OCI-M1 (cell line): ENCODE results near the gene TMPRSS4.

ENCODE experiments used
- DNase-seq: peaks from one replicate; lab custom pipeline; 2025; lab: John Stamatoyannopoulos, UW

The TMPRSS4 gene

GRCh38 chr11:118079491-118079890, 2.6 kb downstream of the TMPRSS4 start:
- DNase-seq, result no peak

- DNase-seq, result no peak
Measured at GRCh38 chr11:118080296-118080695, 3.4 kb downstream of the TMPRSS4 start.

GRCh38 chr11:118081241-118081958, 4.5 kb downstream of the TMPRSS4 start:
- DNase-seq, result no peak

- DNase-seq, result no peak
Measured at GRCh38 chr11:118082880-118083552, 6.1 kb downstream of the TMPRSS4 start.

GRCh38 chr11:118084247-118084646, 7.4 kb downstream of the TMPRSS4 start:
- no peak for DNase-seq

GRCh38 chr11:118084656-118085055, 7.8 kb downstream of the TMPRSS4 start:
- no peak for DNase-seq

- no peak for DNase-seq
Measured at GRCh38 chr11:118086913-118087768, 10.3 kb downstream of the TMPRSS4 start, which contains the start of gene SMIM35. Gene SMIM35, minus strand, starts transcription at chr11:118086963. Its CDS starts 206 bp downstream, at chr11:118086757.

- DNase-seq, result no peak
Measured at GRCh38 chr11:118087931-118088330, 11.1 kb downstream of the TMPRSS4 start.

- peak; percentile 24 for DNase-seq
Measured at GRCh38 chr11:118088531-118088930, 11.7 kb downstream of the TMPRSS4 start.

GRCh38 chr11:118090545-118091162, 13.8 kb downstream of the TMPRSS4 start:
- DNase-seq, result no peak

- no peak for DNase-seq
Measured at GRCh38 chr11:118091690-118092089, 14.8 kb downstream of the TMPRSS4 start.

GRCh38 chr11:118092907-118093571, 16.2 kb downstream of the TMPRSS4 start:
- DNase-seq, result no peak

GRCh38 chr11:118095493-118095892, 18.6 kb downstream of the TMPRSS4 start:
- DNase-seq, result no peak

- no peak for DNase-seq
Measured at GRCh38 chr11:118095967-118096367, 19.1 kb downstream of the TMPRSS4 start.

- peak; percentile 52 for DNase-seq
Measured at GRCh38 chr11:118098996-118099837, 22.3 kb downstream of the TMPRSS4 start.

- peak; percentile 52 for DNase-seq
Measured at GRCh38 chr11:118099838-118100556, 23.1 kb downstream of the TMPRSS4 start.

- no peak for DNase-seq
Measured at GRCh38 chr11:118100691-118101232, 23.9 kb downstream of the TMPRSS4 start.

- peak; percentile 93 for DNase-seq
Measured at GRCh38 chr11:118102721-118103261, 25.9 kb downstream of the TMPRSS4 start.

- no peak for DNase-seq
Measured at GRCh38 chr11:118104491-118104890, 27.6 kb downstream of the TMPRSS4 start.
